Peyer's patch (tissue), 4 donors: ENCODE data around the gene HSD17B1.

Source experiments
- CTCF ChIP-seq, 6 experiments: fragments of 450-650 bp in 4 of 6; fragments of 200-600 bp in 2 of 6; sonication (generic) in 1 of 6; IDR thresholded peaks; one replicate each; pipeline ENCODE4 v1.5.1; 2017 to 2019; ENCODE audit warnings: antibody characterized with exemption in 6 of 6, mild to moderate bottlenecking in 3 of 6, moderate library complexity in 1 of 6
- POLR2A ChIP-seq, 2 donors: fragments of 450-650 bp; IDR thresholded peaks; one replicate each; pipeline ENCODE4 v1.5.1; 2017; ENCODE audit warnings: antibody characterized with exemption in 2 of 2, mild to moderate bottlenecking in 2 of 2, moderate library complexity in 2 of 2

- TF ChIP-seq POLR2A (IDR thresholded peaks at IDR 0.05): no peak
- TF ChIP-seq CTCF (IDR thresholded peaks at IDR 0.05): no peak
Measured at GRCh38 chr17:42591411-42591810, 38.7 kb downstream of the HSD17B1 start.
